Lower leg skin (tissue), 4 donors: ENCODE results near the gene FMNL2. TPM values are rescaled to one million over a fixed set of nuclear protein-coding genes. Genes with fewer than 3 reads are reported as not detected.

ENCODE experiments used
- DNase-seq, 2 donors: peaks; one replicate each; pipeline ENCODE4 v3.0.0-alpha.2; 2019; ENCODE audit warnings: low spot score in 2 of 2
- H3K4me3 ChIP-seq: fragments of 200-600 bp; sonication (generic); 2 replicates; pipeline ENCODE4 v1.5.1; 2017; ENCODE audit warnings: mild to moderate bottlenecking, low read depth; ENCODE audit not compliant: poor library complexity, severe bottlenecking
- POLR2A ChIP-seq, 2 donors: fragments of 450-650 bp; IDR thresholded peaks; one replicate each; pipeline ENCODE4 v1.6.1; 2016 to 2017; ENCODE audit warnings: antibody characterized with exemption in 2 of 2, mild to moderate bottlenecking in 1 of 2, moderate library complexity in 1 of 2
- WGBS, 2 donors: methylation state at CpG; one replicate each; pipeline ENCODE4 v1.1.5; 2018; 5-methylcytosine and 5-hydroxymethylcytosine counted together
- intact Hi-C: fragments of 100-400 bp; cut with DNase I; formaldehyde crosslinking; loops from one replicate; pipeline ENCODE4 v1.15.0; 2023; ENCODE audit warnings: low total_unique reads
- total RNA-seq, 4 donors: library from RNA; depleted of rRNA; stranded (reverse); fragments of >200 nt; gene quantifications; one replicate each; pipeline ENCODE4 v1.1.0, GENCODE V29; 2016
- TF ChIP-seq, protein P1 (sequence below), 3 donors: fragments of 450-650 bp; IDR thresholded peaks; one replicate each; pipeline ENCODE4 v1.5.1; 2016; ENCODE audit warnings: antibody characterized with exemption in 3 of 3, mild to moderate bottlenecking in 3 of 3, moderate library complexity in 2 of 3

Gene FMNL2
- total RNA-seq, 4 donors from 2014 or later: 9.6 to 18.3 (median 12.9) TPM

- intact Hi-C loops: loop anchor here (5.0 kb wide), 1 partner anchor 443 kb away; no protein-coding TSS in a partner anchor
- TF ChIP-seq, protein P1, sequence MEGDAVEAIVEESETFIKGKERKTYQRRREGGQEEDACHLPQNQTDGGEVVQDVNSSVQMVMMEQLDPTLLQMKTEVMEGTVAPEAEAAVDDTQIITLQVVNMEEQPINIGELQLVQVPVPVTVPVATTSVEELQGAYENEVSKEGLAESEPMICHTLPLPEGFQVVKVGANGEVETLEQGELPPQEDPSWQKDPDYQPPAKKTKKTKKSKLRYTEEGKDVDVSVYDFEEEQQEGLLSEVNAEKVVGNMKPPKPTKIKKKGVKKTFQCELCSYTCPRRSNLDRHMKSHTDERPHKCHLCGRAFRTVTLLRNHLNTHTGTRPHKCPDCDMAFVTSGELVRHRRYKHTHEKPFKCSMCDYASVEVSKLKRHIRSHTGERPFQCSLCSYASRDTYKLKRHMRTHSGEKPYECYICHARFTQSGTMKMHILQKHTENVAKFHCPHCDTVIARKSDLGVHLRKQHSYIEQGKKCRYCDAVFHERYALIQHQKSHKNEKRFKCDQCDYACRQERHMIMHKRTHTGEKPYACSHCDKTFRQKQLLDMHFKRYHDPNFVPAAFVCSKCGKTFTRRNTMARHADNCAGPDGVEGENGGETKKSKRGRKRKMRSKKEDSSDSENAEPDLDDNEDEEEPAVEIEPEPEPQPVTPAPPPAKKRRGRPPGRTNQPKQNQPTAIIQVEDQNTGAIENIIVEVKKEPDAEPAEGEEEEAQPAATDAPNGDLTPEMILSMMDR (IDR thresholded peaks at IDR 0.05): peak in 1 of 3 donors; percentile 34
- TF ChIP-seq POLR2A (IDR thresholded peaks at IDR 0.05): no peak
- 35% methylated on average over 5 of the region's 5 CpGs for WGBS, 2 donors
- no peak overlapping the region for H3K4me3 ChIP-seq
- peak; percentile 34 to 88 for DNase-seq
These were observed 300.8 kb downstream of the FMNL2 start for GRCh38 chr2:152635635-152636298.

GRCh38 chr2:152637251-152637650 lies 302.3 kb downstream of the FMNL2 start:
- intact Hi-C loops: loop anchor here (5.0 kb wide), 1 partner anchor 445 kb away; no protein-coding TSS in a partner anchor
- DNase-seq: no peak
- no peak for TF ChIP-seq POLR2A (IDR thresholded peaks at IDR 0.05)
- TF ChIP-seq, protein P1 (IDR thresholded peaks at IDR 0.05): no peak
- H3K4me3 ChIP-seq: no peak overlapping the region
- 91 to 96% methylated on average over 7 of the region's 7 CpGs for WGBS, 2 donors

- WGBS, 2 donors: 90 to 92% methylated on average over 2 of the region's 2 CpGs
- DNase-seq: no peak
- intact Hi-C loops: loop anchor here (5.0 kb wide), 1 partner anchor 446 kb away; no protein-coding TSS in a partner anchor
- no peak overlapping the region for H3K4me3 ChIP-seq
- TF ChIP-seq, protein P1 (IDR thresholded peaks at IDR 0.05): no peak
- TF ChIP-seq POLR2A (IDR thresholded peaks at IDR 0.05): no peak
These were observed 303.1 kb downstream of the FMNL2 start for GRCh38 chr2:152638056-152638455.

- no peak overlapping the region for H3K4me3 ChIP-seq
- intact Hi-C loops: loop anchor here (5.0 kb wide), 1 partner anchor 446 kb away; no protein-coding TSS in a partner anchor
- TF ChIP-seq, protein P1 (IDR thresholded peaks at IDR 0.05): no peak
- no peak for TF ChIP-seq POLR2A (IDR thresholded peaks at IDR 0.05)
- 81 to 83% methylated on average over 8 of the region's 8 CpGs for WGBS, 2 donors
- DNase-seq: no peak
These were observed 303.6 kb downstream of the FMNL2 start for GRCh38 chr2:152638590-152638989.

DNA sequence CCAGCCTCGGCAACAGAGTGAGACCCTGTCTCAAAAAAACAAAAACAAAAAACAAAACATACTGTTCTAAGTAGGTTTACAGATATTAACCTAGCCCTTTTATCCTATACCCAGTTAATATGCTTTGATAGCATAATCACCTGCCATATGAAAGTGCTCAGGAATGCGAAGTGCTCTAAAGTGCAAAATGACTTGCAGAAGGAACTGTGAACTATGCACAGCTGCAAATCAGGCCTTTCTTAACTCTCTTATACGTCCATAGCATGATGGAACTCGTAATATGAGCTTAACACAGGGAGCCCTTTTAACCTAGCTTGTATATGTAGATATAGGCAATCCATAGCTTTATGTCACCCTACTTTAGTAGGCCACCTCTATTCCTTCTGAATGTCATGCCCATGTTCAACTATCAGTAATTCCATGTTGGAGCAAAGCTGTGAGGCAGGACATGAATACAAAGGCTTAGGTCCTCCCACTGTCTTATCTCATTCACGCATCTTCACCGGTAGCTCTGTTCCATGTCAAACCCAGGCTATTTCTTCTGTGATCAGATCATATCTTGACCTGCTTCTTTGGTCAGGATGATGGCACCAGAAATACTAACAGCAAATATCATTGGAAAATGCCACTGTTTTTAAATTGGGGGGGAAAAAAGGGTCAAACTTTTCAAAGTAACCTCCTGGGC lies 309.4 kb downstream of the FMNL2 start:
- no peak overlapping the region for H3K4me3 ChIP-seq
- DNase-seq: no peak
- TF ChIP-seq, protein P1 (IDR thresholded peaks at IDR 0.05): no peak
- TF ChIP-seq POLR2A (IDR thresholded peaks at IDR 0.05): no peak
- 91 to 94% methylated on average over 6 of the region's 6 CpGs for WGBS, 2 donors
- intact Hi-C loops: no loop called here
